Upper lobe of left lung (tissue), 6 donors: ENCODE results near the gene MDP1. TPM values are rescaled to one million over a fixed set of nuclear protein-coding genes. Genes with fewer than 3 reads are reported as not detected.

Experiments
- ATAC-seq, 2 donors: fragments of 200-7000 bp; cut with Tn5 transposase; one replicate each; pipeline ENCODE4 v1.9.1; 2022; ENCODE audit warnings: mild to moderate bottlenecking in 2 of 2, moderate library complexity in 2 of 2; ENCODE audit not compliant: low FRiP score in 2 of 2
- DNase-seq, 2 donors: peaks; one replicate each; pipeline ENCODE4 v3.0.0-alpha.2; 2019 to 2020
- H3K27ac ChIP-seq, 4 donors: fragments of 200-600 bp; sonication (generic); one replicate each; pipeline ENCODE4 v1.5.1; 2016 to 2019
- H3K27me3 ChIP-seq, 4 donors: fragments of 200-600 bp; sonication (generic); one replicate each; pipeline ENCODE4 v1.5.1; 2017 to 2019
- H3K36me3 ChIP-seq, 4 donors: fragments of 200-600 bp; sonication (generic); one replicate each; pipeline ENCODE4 v1.5.1; 2016 to 2019
- H3K4me1 ChIP-seq, 4 donors: fragments of 200-600 bp; sonication (generic); one replicate each; pipeline ENCODE4 v1.5.1; 2018 to 2019
- H3K4me3 ChIP-seq, 4 donors: fragments of 200-600 bp; sonication (generic); one replicate each; pipeline ENCODE4 v1.5.1; 2017 to 2019; ENCODE audit warnings: mild to moderate bottlenecking in 2 of 4, moderate library complexity in 1 of 4
- H3K9me3 ChIP-seq, 4 donors: fragments of 200-600 bp; sonication (generic); one replicate each; pipeline ENCODE4 v1.5.1; 2018 to 2019
- CTCF ChIP-seq, 6 experiments: fragments of 450-650 bp in 4 of 6; fragments of 200-600 bp in 2 of 6; sonication (generic) in 2 of 6; IDR thresholded peaks; one replicate each; pipeline ENCODE4 v1.5.1; 2016 to 2019; ENCODE audit warnings: antibody characterized with exemption in 6 of 6
- EP300 ChIP-seq, 4 donors: sonication (generic); formaldehyde crosslinking; IDR thresholded peaks; one replicate each; pipeline ENCODE4 v1.5.1; 2017; ENCODE audit warnings: antibody characterized with exemption in 4 of 4, control low read depth in 2 of 4
- POLR2A ChIP-seq, 4 donors: fragments of 450-650 bp; IDR thresholded peaks; one replicate each; pipeline ENCODE4 v1.5.1; 2016 to 2017; ENCODE audit warnings: antibody characterized with exemption in 4 of 4, mild to moderate bottlenecking in 2 of 4
- POLR2AphosphoS5 ChIP-seq, 2 donors: sonication (generic); formaldehyde crosslinking; IDR thresholded peaks; one replicate each; pipeline ENCODE4 v1.5.1; 2017; ENCODE audit warnings: antibody characterized with exemption in 2 of 2
- WGBS, 2 donors: methylation state at CpG; one replicate each; pipeline ENCODE4 v1.1.5; 2017 to 2018; 5-methylcytosine and 5-hydroxymethylcytosine counted together
- total RNA-seq, 6 donors: library from RNA; depleted of rRNA in 4 of 6; stranded (reverse); fragments of >200 nt in 4 of 6; gene quantifications; one replicate each; pipeline versions ENCODE4 v1.1.0 to v1.2.1, GENCODE V29; 2016 to 2021
- donor health status: DM: no; HTN: no; CAD: no; lungs with moderate emphysema.
- donor health status: DM: no; HTN: yes; CAD: no; lungs with severe emphysema.

The MDP1 gene
- total RNA-seq, 6 donors from 2014 or later: 8.1 to 21.1 (median 12.7) TPM

- peaks cover 42 to 61% (median 47%) of the 10 kb centered on the region in 4 donors for H3K4me1 ChIP-seq
- peak overlapping the region in 1 of 4 donors; percentile 43 for H3K27ac ChIP-seq
- no peak for TF ChIP-seq POLR2A (IDR thresholded peaks at IDR 0.05)
- TF ChIP-seq POLR2AphosphoS5 (IDR thresholded peaks at IDR 0.05): no peak
- no peak for TF ChIP-seq EP300 (IDR thresholded peaks at IDR 0.05)
- TF ChIP-seq CTCF (IDR thresholded peaks at IDR 0.05): no peak
- DNase-seq (no peak), ATAC-seq (no peak)
- no peaks in the 10 kb centered on the region for H3K9me3 ChIP-seq
- H3K27me3 ChIP-seq: no peaks in the 10 kb centered on the region
- H3K4me3 ChIP-seq: no peak overlapping the region
- 70 to 82% methylated on average over 5 of the region's 5 CpGs for WGBS, 2 donors
- peaks cover 16 to 64% (median 56%) of the 10 kb centered on the region in 4 donors for H3K36me3 ChIP-seq
These were observed 22.3 kb upstream of the MDP1 start for GRCh38 chr14:24238123-24238522.

- no peak for DNase-seq
- Histone ChIP-seq H3K27me3 (no peaks in the 10 kb centered on the region), H3K4me3 (no peak overlapping the region), H3K27ac (no peak overlapping the region), H3K4me1 (peaks cover 44 to 62% (median 48%) of the 10 kb centered on the region in 4 donors), H3K36me3 (peaks cover 16 to 64% (median 56%) of the 10 kb centered on the region in 4 donors), H3K9me3 (no peaks in the 10 kb centered on the region)
- TF ChIP-seq POLR2AphosphoS5 (IDR thresholded peaks at IDR 0.05) (no peak), EP300 (IDR thresholded peaks at IDR 0.05) (no peak), POLR2A (IDR thresholded peaks at IDR 0.05) (no peak), CTCF (IDR thresholded peaks at IDR 0.05) (no peak)
- 93 to 94% methylated on average over 2 of the region's 2 CpGs for WGBS, 2 donors
- ATAC-seq: no peak
These were observed 21.6 kb upstream of the MDP1 start for GRCh38 chr14:24237463-24237955.

- no peaks in the 10 kb centered on the region for H3K27me3 ChIP-seq
- peaks cover 16 to 64% (median 56%) of the 10 kb centered on the region in 4 donors for H3K36me3 ChIP-seq
- ATAC-seq (no peak), DNase-seq (no peak)
- H3K27ac ChIP-seq: peak overlapping the region in 1 of 4 donors; percentile 30
- H3K9me3 ChIP-seq: no peaks in the 10 kb centered on the region
- peaks cover 44 to 60% (median 48%) of the 10 kb centered on the region in 4 donors for H3K4me1 ChIP-seq
- no peak overlapping the region for H3K4me3 ChIP-seq
- 95 to 98% methylated on average over 6 of the region's 6 CpGs for WGBS, 2 donors
- TF ChIP-seq POLR2AphosphoS5 (IDR thresholded peaks at IDR 0.05): no peak
- TF ChIP-seq EP300 (IDR thresholded peaks at IDR 0.05): no peak
These were observed 21.0 kb upstream of the MDP1 start for GRCh38 chr14:24236689-24237462.

GRCh38 chr14:24235804-24236688 lies 20.2 kb upstream of the MDP1 start:
- DNase-seq (no peak), ATAC-seq (no peak)
- no peaks in the 10 kb centered on the region for H3K27me3 ChIP-seq
- WGBS, 2 donors: 90 to 92% methylated on average over 5 of the region's 5 CpGs
- no peak overlapping the region for H3K4me3 ChIP-seq
- no peaks in the 10 kb centered on the region for H3K9me3 ChIP-seq
- no peak overlapping the region for H3K27ac ChIP-seq
- H3K36me3 ChIP-seq: peaks cover 16 to 62% (median 54%) of the 10 kb centered on the region in 4 donors
- TF ChIP-seq POLR2AphosphoS5 (IDR thresholded peaks at IDR 0.05) (no peak), POLR2A (IDR thresholded peaks at IDR 0.05) (no peak), CTCF (IDR thresholded peaks at IDR 0.05) (no peak), EP300 (IDR thresholded peaks at IDR 0.05) (no peak)
- H3K4me1 ChIP-seq: peaks cover 44 to 60% (median 46%) of the 10 kb centered on the region in 4 donors
